ENCODE measurements around the gene SAG.

SAG gene

GRCh38 chr2:233288663-233289062 is 19.0 kb upstream of the SAG start:
- no peak for DNase-seq (ENCODE audit: low read depth)

- no peak for DNase-seq (ENCODE audit: low read depth)
These were observed 18.0 kb upstream of the SAG start for GRCh38 chr2:233289648-233290047.

GRCh38 chr2:233290051-233290845 is 17.4 kb upstream of the SAG start:
- no peak for DNase-seq (ENCODE audit: low read depth)

GRCh38 chr2:233295891-233296290 is 11.7 kb upstream of the SAG start:
- no peak for DNase-seq (ENCODE audit: low read depth)

GRCh38 chr2:233297076-233297475 is 10.5 kb upstream of the SAG start:
- no peak for DNase-seq (ENCODE audit: low read depth)

GRCh38 chr2:233300401-233300800 is 7.2 kb upstream of the SAG start:
- no peak for DNase-seq (ENCODE audit: low read depth)

GRCh38 chr2:233301248-233301647 is 6.4 kb upstream of the SAG start:
- DNase-seq (ENCODE audit: low read depth): no peak

- no peak for DNase-seq (ENCODE audit: low read depth)
These were observed 5.8 kb upstream of the SAG start for GRCh38 chr2:233301811-233302210.

- no peak for DNase-seq (ENCODE audit: low read depth)
These were observed 4.4 kb upstream of the SAG start for GRCh38 chr2:233303252-233303651.

- no peak for DNase-seq (ENCODE audit: low read depth)
These were observed 3.8 kb downstream of the SAG start for GRCh38 chr2:233311241-233311926.

- no peak for DNase-seq (ENCODE audit: low read depth)
These were observed 5.3 kb downstream of the SAG start for GRCh38 chr2:233312874-233313273.

- no peak for DNase-seq (ENCODE audit: low read depth)
These were observed 6.7 kb downstream of the SAG start for GRCh38 chr2:233314180-233314925.

- no peak for DNase-seq (ENCODE audit: low read depth)
These were observed 9.8 kb downstream of the SAG start for GRCh38 chr2:233317196-233317943.

GRCh38 chr2:233319256-233319655 is 11.6 kb downstream of the SAG start:
- no peak for DNase-seq (ENCODE audit: low read depth)

- no peak for DNase-seq (ENCODE audit: low read depth)
These were observed 12.9 kb downstream of the SAG start for GRCh38 chr2:233320470-233320869.

- no peak for DNase-seq (ENCODE audit: low read depth)
These were observed 13.6 kb downstream of the SAG start for GRCh38 chr2:233321166-233321565.

GRCh38 chr2:233323851-233324250 is 16.2 kb downstream of the SAG start:
- no peak for DNase-seq (ENCODE audit: low read depth)

GRCh38 chr2:233325256-233325655 is 17.6 kb downstream of the SAG start:
- no peak for DNase-seq (ENCODE audit: low read depth)

- no peak for DNase-seq (ENCODE audit: low read depth)
These were observed 18.2 kb downstream of the SAG start for GRCh38 chr2:233325814-233326213.

- DNase-seq (ENCODE audit: low read depth): no peak
These were observed 18.9 kb downstream of the SAG start for GRCh38 chr2:233326500-233326899.

- DNase-seq (ENCODE audit: low read depth): no peak
These were observed 21.3 kb downstream of the SAG start for GRCh38 chr2:233328922-233329321.

GRCh38 chr2:233329489-233330135 is 22.0 kb downstream of the SAG start:
- DNase-seq (ENCODE audit: low read depth): no peak

All from T follicular helper cell (primary cell).